DMS53 (cell line): Measurements from ENCODE around the gene SLC38A7.
A peak's percentile ranks its signal among the peaks of the same experiment; 100 is the strongest.

ENCODE experiments used
- DNase-seq: peaks from one replicate; lab custom pipeline; 2025; lab: John Stamatoyannopoulos, UW

The SLC38A7 gene

DNA sequence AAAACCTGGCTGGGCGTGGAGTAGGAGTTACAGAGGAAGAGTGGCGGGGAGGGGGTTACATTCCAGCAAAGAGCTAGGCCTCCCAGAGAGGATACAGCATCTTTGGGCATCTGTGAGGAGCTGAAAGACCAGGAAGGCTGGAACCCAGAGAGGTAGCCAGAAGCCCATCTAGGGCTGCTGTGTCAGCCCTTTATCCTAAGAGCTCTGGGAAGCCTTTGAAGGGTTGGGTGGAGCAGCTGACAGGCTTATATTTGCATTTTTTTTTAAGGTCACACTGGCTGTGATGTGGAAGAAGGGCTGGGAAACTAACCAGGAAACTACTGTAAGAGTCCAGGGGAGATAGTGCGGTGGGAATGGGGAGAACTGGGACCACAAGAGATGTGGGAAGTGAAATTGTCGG lies 48.1 kb downstream of the SLC38A7 start:
- DNase-seq, result no peak

DNA sequence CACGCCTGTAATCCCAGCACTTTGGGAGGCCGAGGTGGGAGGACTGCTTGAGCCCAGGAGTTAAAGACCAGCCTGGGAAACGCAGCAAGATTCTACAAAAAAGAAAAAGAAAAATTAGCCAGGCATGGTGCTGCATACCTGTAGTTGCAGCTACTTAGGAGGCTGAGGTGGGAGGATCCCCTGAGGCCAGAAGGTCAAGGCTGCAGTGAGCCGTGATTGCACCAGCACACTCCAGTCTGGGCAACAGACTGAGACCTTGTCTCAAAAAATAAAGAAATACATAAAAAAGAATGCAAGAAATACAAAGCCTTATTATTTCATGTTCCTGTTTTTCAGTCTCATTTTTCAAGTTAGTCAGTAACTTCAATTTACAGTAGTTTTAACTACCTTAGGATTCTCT lies 49.1 kb downstream of the SLC38A7 start:
- no peak for DNase-seq

DNA sequence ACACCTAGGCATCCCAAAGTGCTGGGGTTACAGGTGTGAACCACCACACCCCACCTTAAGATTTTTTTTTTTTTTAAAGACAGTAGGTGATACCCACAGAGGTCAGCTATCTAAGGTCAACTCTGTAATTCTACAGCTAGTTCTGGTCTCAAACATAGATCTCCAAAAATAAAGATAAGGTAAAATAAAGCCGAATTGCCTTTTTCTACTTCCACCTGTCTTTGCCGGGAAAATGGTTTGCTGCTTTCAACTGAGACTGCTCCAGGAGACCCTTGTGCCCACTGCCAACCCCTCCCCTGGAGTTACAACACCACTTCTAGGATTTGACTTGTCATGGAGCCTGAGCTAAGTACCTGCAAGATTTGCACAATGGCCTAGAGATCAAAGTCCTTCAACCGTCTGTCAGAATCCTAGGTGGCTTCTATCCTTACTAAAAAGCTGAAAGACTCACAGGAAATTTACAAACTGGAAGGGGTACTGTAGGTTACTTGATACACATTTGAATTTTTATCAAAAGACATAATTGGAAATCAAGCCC lies 50.2 kb downstream of the SLC38A7 start:
- peak; percentile 30 for DNase-seq

DNA sequence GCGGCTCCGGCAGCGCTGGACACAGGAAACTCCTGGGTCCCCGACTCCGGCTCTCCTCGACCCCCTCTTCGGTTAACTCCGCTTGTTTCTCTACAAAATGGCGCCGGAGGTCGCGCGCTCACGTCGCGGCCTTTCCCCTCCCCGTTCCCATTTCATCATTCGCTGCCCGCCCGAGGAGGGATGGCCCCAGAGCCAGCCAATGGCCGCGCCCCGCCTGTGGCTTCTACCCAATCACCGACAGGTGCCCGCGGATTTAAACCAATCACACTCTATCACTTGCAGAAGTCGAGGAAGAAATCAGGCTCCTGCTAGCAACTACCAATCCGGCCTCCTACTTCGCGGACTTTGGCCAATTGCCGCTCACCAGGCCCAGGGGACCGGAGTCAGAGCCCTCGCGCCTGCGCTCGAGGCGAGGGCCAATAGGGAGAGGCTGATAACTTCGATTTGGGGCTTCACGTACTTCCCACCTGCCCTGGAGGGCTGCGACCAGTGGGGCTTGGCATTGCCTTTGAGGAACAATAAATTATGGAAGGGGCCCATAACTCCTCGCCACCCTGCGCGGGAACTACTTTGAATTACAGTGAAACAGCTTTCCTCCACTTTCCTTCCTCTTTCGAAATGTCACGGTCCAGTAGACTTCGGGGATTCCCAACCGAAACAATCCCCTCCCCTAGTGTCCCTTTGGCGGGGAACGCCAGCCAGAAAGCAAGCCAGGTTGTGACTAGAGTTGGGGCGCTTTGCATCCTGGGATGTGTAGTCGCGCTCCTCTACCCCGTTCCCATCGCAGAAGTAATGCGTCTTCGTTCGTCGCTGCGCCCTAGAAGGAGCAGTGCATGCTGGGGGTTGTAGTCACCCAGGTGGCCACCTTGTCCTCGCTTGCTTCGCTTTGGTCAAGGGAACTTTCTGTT lies 54.6 kb downstream of the SLC38A7 start, which contains the start of gene CNOT1:
TSS of gene CNOT1 (minus strand) at position 94 of the 908 bp plus-strand sequence. CDS start 30,489 bp downstream, outside the sequence.
- DNase-seq, result peak; percentile 98

DNA sequence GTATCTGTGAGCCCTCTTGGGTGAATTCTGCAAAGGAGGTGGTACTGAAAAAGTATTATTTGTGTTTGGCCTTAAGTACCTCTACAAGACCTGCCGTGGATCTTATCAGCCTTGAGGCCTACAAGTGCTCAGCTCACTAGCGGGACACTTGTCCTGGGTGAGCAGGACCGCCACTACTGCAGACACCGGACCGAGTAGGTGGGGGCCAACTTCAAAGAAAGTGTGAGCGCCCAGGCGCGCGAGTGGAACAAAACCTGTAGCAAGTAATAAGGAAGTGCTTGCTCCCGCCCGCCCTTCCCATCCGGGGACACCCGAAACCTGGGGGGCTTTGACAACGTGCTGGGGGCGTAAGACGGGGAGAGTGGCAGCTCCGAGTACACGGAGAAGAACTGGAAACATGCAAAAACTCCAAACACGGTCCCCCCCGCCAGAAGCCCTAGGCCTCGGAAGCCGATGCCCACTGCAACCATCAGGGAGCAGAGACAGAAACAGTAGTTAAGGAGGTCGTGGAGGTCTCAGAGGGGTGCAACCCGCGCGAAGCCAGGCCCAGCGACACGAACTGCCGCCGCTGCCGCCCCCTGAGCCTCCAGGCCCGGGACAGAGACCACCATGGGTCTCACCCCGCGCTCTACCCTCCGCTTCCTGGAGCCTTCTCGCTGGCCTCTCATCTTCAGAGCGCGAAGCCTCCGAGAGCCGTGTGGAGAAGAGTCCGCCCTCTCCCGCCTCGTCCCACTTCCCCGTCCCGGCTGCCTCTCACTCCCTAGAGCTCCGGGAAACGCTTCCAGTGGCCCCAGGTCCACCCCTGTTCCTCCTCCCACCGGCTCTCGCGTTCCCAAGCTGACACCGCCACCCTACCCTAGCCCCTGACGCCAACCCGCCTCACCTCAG lies 55.5 kb downstream of the SLC38A7 start:
- DNase-seq, result peak; percentile 85

DNA sequence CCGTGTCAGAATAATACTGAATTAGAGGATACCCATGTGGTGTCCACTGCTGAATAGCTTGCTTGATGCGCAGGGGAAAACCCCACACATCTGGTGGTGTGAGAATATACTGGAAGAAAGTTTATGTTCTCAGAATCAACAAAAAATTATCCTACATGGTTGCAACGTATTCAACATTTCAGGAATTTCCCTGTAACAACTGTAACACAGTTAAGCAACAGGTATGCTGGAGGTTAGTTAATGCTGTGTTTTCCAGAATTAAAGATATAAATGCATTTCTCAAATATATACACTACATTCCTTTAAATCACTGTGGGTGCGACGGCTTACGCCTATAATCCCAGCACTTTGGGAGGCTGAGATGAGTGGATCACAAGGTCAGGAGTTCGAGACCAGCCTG lies 60.4 kb downstream of the SLC38A7 start:
- no peak for DNase-seq

DNA sequence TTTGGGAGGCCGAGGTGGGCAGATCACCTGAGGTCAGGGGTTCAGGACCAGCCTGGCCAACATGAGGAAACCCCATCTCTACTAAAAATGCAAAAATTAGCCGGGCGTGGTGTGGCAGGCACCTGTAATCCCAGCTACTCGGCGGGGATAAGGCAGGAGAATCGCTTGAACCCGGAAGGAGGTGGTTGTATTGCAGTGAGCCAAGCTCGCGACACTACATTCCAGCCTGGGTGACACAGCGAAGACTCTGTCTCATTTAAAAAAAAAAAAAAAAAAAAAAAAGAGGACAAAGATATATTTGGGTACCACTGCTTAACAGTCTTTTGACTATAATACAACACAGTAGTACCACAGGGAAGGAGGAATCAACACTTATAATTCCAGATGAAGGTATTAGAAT lies 64.2 kb downstream of the SLC38A7 start:
- DNase-seq, result no peak

DNA sequence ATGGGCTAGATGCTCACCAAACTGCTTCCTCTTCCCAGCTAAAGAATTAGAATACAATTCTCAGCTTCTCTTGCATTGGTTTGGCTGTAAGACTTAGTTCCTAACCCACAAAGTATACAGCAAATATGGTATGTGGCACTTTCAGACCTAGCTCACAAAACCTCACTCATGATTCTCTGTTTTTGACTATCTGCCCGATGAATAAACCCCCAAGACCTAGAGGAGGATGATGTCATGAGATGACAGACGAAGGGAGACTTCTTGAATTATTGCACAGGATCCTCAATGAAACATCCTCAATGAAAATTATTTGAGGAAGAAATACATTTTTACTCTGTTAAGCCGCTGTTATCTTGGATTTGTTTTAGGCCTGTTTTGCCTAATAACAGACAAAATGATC lies 69.3 kb downstream of the SLC38A7 start:
- no peak for DNase-seq
